Adipocyte (in vitro differentiated cells): ENCODE measurements around the gene CAP1.

ENCODE experiments used
- DNase-seq: peaks from one replicate; pipeline ENCODE4 v3.0.0-alpha.2; 2015; ENCODE audit warnings: low read depth
- H3K27me3 ChIP-seq: replicated peaks from 2 replicates; pipeline ENCODE4 v1.7.0; 2013; ENCODE audit warnings: mild to moderate bottlenecking, low read length, moderate library complexity; ENCODE audit not compliant: control insufficient read depth, insufficient read depth
- H3K36me3 ChIP-seq: 2 replicates; pipeline ENCODE4 v1.7.0; 2013; ENCODE audit warnings: low read length, mild to moderate bottlenecking, moderate library complexity; ENCODE audit not compliant: control insufficient read depth, insufficient read depth, severe bottlenecking
- H3K4me1 ChIP-seq: 2 replicates; pipeline ENCODE4 v1.7.0; 2013; ENCODE audit warnings: mild to moderate bottlenecking, low read length, moderate library complexity; ENCODE audit not compliant: control insufficient read depth, insufficient read depth
- H3K4me3 ChIP-seq: 2 replicates; pipeline ENCODE4 v1.7.0; 2013; ENCODE audit warnings: mild to moderate bottlenecking, low read length, moderate library complexity
- H3K9ac ChIP-seq: 2 replicates; pipeline ENCODE4 v1.7.0; 2013; ENCODE audit warnings: mild to moderate bottlenecking, low read length, moderate library complexity
- H3K9me3 ChIP-seq: 2 replicates; pipeline ENCODE4 v1.7.0; 2013; ENCODE audit warnings: mild to moderate bottlenecking, low read length, moderate library complexity; ENCODE audit not compliant: control insufficient read depth

Gene CAP1

DNA sequence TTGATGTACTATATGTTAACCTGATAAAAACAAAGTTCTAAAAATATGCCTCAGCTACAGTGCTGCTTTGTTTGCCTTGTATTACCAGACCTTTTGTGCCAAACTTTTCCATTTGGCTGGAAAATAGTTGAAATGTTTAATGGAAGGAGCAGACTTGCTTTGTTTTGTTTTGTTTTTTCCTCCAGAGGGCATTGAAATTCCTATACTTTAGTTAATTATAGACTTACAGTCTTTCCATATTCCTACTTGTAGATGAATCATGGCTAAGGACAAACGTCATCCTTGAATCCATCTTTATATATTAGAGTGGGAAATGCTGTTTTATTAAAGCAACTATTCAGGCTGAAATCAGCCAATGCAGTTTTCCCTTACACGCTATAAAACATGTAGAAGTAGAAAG, 6.7 kb downstream of the CAP1 start:
- Histone ChIP-seq H3K36me3 (peaks cover 25% of the 10 kb centered on the region), H3K4me1 (peaks cover 44% of the 10 kb centered on the region), H3K27me3 (no peaks in the 10 kb centered on the region), H3K4me3 (no peak overlapping the region), H3K9me3 (no peaks in the 10 kb centered on the region), H3K9ac (no peak overlapping the region)
- DNase-seq = no peak

DNA sequence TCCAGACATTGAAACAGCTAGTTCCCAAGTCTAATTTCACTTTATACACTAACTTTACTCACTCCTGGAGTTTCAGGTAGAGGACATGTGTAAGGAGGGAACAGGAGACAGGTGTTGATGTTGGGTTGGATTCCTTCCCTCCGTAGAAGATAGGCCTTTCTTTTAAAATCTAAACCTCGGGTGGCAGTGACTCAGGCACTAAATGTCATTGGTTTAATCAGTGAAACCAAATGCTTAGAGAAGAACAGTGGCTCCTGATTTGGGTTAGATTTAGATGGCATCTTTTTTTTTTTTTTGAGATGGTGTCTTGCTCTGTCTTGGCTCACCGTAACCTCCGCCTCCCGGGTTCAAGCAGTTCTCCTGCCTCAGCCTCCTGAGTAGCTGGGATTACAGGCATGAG, 7.2 kb downstream of the CAP1 start:
- H3K27me3 ChIP-seq = no peaks in the 10 kb centered on the region
- peaks cover 21% of the 10 kb centered on the region for H3K36me3 ChIP-seq

DNA sequence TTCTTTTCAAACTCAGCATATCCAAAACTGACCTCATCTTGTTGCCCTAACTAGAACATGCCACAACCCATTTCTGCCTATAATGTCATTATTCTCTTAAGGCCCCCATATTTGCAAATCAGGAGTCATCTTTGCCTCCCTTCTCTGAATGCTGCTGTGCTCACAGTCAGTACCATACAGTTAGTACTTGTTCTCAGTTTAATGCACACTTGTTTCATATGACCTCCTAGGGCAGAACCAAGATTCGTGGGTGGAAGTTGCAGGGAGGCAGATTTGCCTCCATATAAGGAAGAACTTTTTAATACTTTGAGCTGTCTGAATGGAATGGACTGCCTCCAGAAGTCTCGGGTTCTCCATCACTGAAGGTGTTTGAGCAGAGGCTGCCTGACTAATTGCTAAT, 9.2 kb downstream of the CAP1 start:
- peaks cover 21% of the 10 kb centered on the region for H3K36me3 ChIP-seq

More for the DNA sequence above, 7.2 kb downstream of the CAP1 start:
- no peaks in the 10 kb centered on the region for H3K9me3 ChIP-seq
- H3K4me3 ChIP-seq = no peak overlapping the region
- H3K9ac ChIP-seq = no peak overlapping the region
- peaks cover 39% of the 10 kb centered on the region for H3K4me1 ChIP-seq
- no peak for DNase-seq

DNA sequence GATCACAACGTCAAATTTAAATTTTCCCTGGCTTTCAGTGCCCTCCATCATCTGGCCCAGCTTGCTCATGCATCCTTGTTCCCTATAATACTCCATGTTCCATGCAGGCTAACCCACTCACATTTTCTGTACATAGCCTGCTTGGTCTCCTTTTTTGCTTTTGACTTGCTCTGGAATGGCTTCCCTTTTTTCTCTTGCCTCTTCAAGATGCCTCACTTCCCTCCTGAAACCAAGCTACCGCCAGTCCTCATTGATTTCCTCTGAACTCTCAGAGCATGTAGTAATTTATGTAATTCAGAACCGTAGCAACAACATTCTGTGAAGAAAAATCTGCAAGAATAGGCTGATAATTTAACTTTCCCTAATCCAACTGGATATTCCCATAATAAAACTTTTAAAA, 10.3 kb downstream of the CAP1 start:
- Histone ChIP-seq H3K36me3 (peaks cover 24% of the 10 kb centered on the region), H3K27me3 (no peaks in the 10 kb centered on the region), H3K9me3 (no peaks in the 10 kb centered on the region), H3K9ac (no peak overlapping the region), H3K4me3 (no peak overlapping the region), H3K4me1 (peaks cover 13% of the 10 kb centered on the region)
- no peak for DNase-seq

More for the DNA sequence above, 9.2 kb downstream of the CAP1 start:
- H3K9me3 ChIP-seq = no peaks in the 10 kb centered on the region
- peaks cover 23% of the 10 kb centered on the region for H3K4me1 ChIP-seq
- H3K4me3 ChIP-seq = no peak overlapping the region
- no peak overlapping the region for H3K9ac ChIP-seq
- no peaks in the 10 kb centered on the region for H3K27me3 ChIP-seq
- no peak for DNase-seq

- Histone ChIP-seq H3K4me1 (peaks cover 9% of the 10 kb centered on the region), H3K27me3 (no peaks in the 10 kb centered on the region), H3K9me3 (no peaks in the 10 kb centered on the region), H3K36me3 (peaks cover 27% of the 10 kb centered on the region), H3K4me3 (no peak overlapping the region), H3K9ac (no peak overlapping the region)
- DNase-seq = no peak
Measured at GRCh38 chr1:40053138-40053887, 12.8 kb downstream of the CAP1 start.

DNA sequence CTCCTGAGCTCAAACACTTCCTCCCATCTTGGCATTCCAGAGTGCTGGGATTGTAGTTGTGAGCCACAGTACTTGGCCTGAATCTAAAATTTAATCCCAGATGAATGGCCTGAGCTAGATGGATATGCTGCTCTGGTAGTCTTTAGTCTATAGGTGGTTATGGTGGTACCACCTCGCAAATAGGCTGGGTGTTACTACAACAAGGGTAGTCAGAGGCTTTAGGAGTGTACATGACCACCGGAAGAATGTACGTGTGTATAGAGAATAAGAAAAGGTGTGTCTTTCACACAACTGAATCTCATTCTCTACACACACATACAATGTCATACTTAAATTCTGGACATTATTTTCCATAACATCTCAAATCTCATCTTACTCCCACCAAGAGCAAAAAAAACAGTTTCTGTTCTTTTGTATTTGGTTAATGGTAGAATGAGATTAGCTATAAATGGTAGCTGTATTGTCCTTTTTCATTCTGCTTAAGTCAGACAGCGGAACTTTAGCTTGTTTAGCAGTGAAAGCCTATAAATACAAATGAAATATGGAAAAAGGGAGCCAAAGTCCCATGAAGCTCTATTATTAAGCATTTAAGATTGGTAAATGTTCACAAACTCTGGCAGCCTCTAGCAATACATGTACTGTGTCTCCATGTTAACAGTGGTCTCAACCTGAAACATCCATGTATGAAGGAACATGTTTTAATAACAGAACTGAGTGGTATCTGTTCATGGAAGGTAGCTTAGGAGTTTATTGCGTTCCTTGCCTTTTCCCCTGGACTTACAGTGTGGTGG, 16.2 kb downstream of the CAP1 start:
- Histone ChIP-seq H3K9me3 (no peaks in the 10 kb centered on the region), H3K4me3 (no peak overlapping the region)

DNA sequence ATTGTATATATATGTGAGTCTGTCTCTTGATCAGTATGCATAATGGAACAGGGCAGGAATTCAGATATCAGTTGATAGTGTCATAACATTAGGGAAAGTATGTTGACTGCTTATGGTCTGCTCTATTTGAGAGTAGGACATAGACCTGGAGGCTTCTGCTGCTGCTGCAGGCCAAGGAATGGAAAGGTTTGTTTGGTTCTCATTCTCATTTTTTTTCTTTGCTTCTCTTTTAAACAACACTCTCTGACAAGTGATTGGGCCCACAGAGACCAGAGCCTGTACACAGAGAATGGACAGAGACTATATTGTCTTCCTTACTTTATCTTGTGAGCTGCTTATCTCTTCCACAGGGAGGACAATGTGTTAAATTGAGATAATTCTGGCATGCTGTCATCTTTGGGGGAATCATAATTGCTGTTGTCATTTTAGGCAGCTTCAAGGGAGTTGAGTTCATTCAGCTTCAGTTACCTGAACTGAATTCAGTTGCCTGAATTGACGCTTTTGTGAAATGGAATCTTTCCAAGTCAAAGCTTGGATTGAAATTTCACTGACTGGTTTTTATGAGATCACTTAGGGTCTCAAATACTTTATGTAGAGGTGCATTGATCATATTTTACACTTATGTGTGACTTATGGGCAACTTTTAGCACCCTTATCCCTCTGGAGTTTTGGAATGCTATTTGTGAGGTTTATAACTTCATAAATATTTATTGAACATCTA, 16.9 kb downstream of the CAP1 start:
- Histone ChIP-seq H3K4me1 (peaks cover 27% of the 10 kb centered on the region), H3K4me3 (no peak overlapping the region), H3K9ac (no peak overlapping the region), H3K9me3 (no peaks in the 10 kb centered on the region), H3K36me3 (peaks cover 40% of the 10 kb centered on the region), H3K27me3 (no peaks in the 10 kb centered on the region)
- no peak for DNase-seq

More for the DNA sequence above, 16.2 kb downstream of the CAP1 start:
- Histone ChIP-seq H3K4me1 (peaks cover 27% of the 10 kb centered on the region), H3K9ac (no peak overlapping the region), H3K36me3 (peaks cover 33% of the 10 kb centered on the region), H3K27me3 (no peaks in the 10 kb centered on the region)
- no peak for DNase-seq

- Histone ChIP-seq H3K9me3 (no peaks in the 10 kb centered on the region), H3K4me3 (no peak overlapping the region), H3K36me3 (peaks cover 46% of the 10 kb centered on the region), H3K4me1 (peaks cover 27% of the 10 kb centered on the region), H3K27me3 (no peaks in the 10 kb centered on the region), H3K9ac (no peak overlapping the region)
- DNase-seq = no peak
Measured at GRCh38 chr1:40058097-40058452, 17.5 kb downstream of the CAP1 start.

GRCh38 chr1:40058453-40059337, 18.2 kb downstream of the CAP1 start:
- no peak for DNase-seq
- H3K9ac ChIP-seq = no peak overlapping the region
- peak overlapping the region; percentile 25 for H3K4me3 ChIP-seq
- H3K27me3 ChIP-seq = no peaks in the 10 kb centered on the region
- H3K36me3 ChIP-seq = peaks cover 52% of the 10 kb centered on the region
- H3K9me3 ChIP-seq = no peaks in the 10 kb centered on the region
- H3K4me1 ChIP-seq = peaks cover 27% of the 10 kb centered on the region

GRCh38 chr1:40059338-40059959, 18.9 kb downstream of the CAP1 start:
- H3K27me3 ChIP-seq = no peaks in the 10 kb centered on the region
- peaks cover 27% of the 10 kb centered on the region for H3K4me1 ChIP-seq
- peak overlapping the region; percentile 13 for H3K9ac ChIP-seq
- no peaks in the 10 kb centered on the region for H3K9me3 ChIP-seq
- peaks cover 59% of the 10 kb centered on the region for H3K36me3 ChIP-seq
- DNase-seq = peak; percentile 29
- H3K4me3 ChIP-seq = peak overlapping the region; percentile 25
